ENCODE data around the gene CCNT2.

DNA sequence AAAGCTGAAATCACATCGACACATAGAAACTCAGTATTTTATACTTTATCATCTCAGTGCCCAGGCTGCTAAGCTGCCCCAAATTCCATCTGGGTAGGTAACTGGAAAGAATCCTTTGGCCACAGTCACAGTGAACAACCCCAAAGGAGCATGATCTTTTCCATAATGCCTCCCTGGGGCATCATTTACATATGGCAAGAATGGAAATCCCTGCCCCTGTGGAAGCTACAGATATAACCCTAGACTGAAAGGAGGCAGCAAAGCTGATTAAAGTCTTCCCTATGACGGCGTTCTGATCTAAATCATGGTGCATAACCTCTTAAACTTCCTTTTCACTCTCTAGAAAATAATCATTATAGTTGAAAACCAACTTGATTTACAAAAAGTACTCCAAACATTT is 87.1 kb downstream of the CCNT2 start:
- TF ChIP-seq, protein P1, sequence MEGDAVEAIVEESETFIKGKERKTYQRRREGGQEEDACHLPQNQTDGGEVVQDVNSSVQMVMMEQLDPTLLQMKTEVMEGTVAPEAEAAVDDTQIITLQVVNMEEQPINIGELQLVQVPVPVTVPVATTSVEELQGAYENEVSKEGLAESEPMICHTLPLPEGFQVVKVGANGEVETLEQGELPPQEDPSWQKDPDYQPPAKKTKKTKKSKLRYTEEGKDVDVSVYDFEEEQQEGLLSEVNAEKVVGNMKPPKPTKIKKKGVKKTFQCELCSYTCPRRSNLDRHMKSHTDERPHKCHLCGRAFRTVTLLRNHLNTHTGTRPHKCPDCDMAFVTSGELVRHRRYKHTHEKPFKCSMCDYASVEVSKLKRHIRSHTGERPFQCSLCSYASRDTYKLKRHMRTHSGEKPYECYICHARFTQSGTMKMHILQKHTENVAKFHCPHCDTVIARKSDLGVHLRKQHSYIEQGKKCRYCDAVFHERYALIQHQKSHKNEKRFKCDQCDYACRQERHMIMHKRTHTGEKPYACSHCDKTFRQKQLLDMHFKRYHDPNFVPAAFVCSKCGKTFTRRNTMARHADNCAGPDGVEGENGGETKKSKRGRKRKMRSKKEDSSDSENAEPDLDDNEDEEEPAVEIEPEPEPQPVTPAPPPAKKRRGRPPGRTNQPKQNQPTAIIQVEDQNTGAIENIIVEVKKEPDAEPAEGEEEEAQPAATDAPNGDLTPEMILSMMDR (IDR thresholded peaks at IDR 0.05): no peak
- TF ChIP-seq POLR2A (IDR thresholded peaks at IDR 0.05) (no peak), EP300 (IDR thresholded peaks at IDR 0.05) (no peak), POLR2AphosphoS5 (IDR thresholded peaks at IDR 0.05) (no peak)
